Measurements from ENCODE around the gene NRXN3.

NRXN3 gene

DNA sequence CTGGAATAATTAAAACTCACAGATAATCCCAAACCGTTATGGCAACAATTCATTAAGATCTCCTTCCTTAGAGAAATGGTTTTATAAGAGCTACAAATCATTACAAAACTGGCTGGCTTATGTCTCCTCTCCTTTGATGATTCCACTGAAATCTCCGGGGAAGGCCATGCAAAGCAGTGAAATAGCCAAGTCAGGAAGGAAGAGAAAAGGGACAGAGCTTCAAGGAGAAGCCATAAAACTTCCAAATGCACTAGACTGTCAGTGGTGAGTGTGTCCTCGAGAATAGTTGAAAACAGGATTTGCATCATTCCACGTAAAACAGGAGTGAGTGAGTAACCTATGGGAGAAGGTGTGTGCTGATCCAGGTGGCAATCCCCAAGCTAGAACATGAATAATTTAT lies 1711.1 kb downstream of the NRXN3 start:
- Histone ChIP-seq H3K4me1 (ENCODE audit: insufficient read depth, poor library complexity, severe bottlenecking) (no peaks in the 10 kb centered on the region), H3K9me3 (ENCODE audit: severe bottlenecking) (no peaks in the 10 kb centered on the region), H3K4me3 (ENCODE audit: severe bottlenecking) (no peak overlapping the region), H3K36me3 (ENCODE audit: low read depth) (no peaks in the 10 kb centered on the region), H3K27ac (ENCODE audit: poor library complexity, severe bottlenecking) (no peak overlapping the region), H3K27me3 (ENCODE audit: insufficient read depth, poor library complexity, severe bottlenecking) (no peaks in the 10 kb centered on the region)
- TF ChIP-seq, protein P1, sequence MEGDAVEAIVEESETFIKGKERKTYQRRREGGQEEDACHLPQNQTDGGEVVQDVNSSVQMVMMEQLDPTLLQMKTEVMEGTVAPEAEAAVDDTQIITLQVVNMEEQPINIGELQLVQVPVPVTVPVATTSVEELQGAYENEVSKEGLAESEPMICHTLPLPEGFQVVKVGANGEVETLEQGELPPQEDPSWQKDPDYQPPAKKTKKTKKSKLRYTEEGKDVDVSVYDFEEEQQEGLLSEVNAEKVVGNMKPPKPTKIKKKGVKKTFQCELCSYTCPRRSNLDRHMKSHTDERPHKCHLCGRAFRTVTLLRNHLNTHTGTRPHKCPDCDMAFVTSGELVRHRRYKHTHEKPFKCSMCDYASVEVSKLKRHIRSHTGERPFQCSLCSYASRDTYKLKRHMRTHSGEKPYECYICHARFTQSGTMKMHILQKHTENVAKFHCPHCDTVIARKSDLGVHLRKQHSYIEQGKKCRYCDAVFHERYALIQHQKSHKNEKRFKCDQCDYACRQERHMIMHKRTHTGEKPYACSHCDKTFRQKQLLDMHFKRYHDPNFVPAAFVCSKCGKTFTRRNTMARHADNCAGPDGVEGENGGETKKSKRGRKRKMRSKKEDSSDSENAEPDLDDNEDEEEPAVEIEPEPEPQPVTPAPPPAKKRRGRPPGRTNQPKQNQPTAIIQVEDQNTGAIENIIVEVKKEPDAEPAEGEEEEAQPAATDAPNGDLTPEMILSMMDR (IDR thresholded peaks at IDR 0.05; ENCODE audit: poor library complexity, severe bottlenecking), result no peak
- ATAC-seq (ENCODE audit: low read depth) (no peak), DNase-seq (ENCODE audit: low spot score) (no peak)

DNA sequence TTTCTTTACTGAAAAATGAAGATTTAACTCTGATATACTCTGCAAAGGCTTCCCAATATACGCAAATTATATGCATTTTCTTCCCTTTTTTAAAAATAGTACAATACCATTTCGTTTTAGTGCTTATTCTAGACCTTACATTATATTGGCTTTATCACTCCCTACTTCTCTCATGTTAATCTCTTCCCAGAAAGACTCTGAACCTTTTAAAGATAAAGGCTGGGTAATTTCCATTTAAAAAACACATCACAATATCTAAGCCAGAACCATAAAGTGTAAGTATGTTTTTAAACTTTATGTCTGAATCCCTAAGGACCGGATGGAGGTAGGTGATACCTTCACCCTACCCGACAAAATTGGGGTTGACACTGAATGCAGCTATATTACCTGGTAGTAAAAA lies 1720.4 kb downstream of the NRXN3 start:
- DNase-seq (ENCODE audit: low spot score) (no peak), ATAC-seq (ENCODE audit: low read depth) (no peak)
- Histone ChIP-seq H3K9me3 (ENCODE audit: severe bottlenecking) (no peaks in the 10 kb centered on the region), H3K27ac (ENCODE audit: poor library complexity, severe bottlenecking) (no peak overlapping the region), H3K4me3 (ENCODE audit: severe bottlenecking) (no peak overlapping the region), H3K27me3 (ENCODE audit: insufficient read depth, poor library complexity, severe bottlenecking) (peaks cover 13% of the 10 kb centered on the region), H3K36me3 (ENCODE audit: low read depth) (no peaks in the 10 kb centered on the region), H3K4me1 (ENCODE audit: insufficient read depth, poor library complexity, severe bottlenecking) (no peaks in the 10 kb centered on the region)
- TF ChIP-seq, protein P1 (IDR thresholded peaks at IDR 0.05; ENCODE audit: poor library complexity, severe bottlenecking), result no peak

DNA sequence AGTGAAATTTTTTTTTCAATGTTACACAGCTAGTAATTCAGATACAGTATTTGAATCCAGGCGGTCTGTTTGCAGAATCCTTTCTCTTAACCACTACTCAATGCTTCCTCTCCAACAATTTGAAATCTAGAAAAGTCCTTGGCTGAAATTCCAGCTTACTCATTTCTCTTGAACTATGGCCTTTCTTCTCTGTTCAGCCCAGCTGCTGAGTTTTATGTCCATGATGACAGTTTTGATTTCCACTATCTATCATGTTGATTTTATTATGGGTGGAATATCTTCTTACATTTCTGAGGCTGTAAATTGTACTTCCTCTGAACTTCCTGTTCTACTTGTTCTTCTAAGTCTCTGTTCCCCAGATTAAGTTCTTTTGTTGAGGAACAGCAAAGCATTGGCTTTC lies 1725.8 kb downstream of the NRXN3 start:
- Histone ChIP-seq H3K27ac (ENCODE audit: poor library complexity, severe bottlenecking) (no peak overlapping the region), H3K9me3 (ENCODE audit: severe bottlenecking) (no peaks in the 10 kb centered on the region), H3K27me3 (ENCODE audit: insufficient read depth, poor library complexity, severe bottlenecking) (no peaks in the 10 kb centered on the region), H3K36me3 (ENCODE audit: low read depth) (no peaks in the 10 kb centered on the region), H3K4me1 (ENCODE audit: insufficient read depth, poor library complexity, severe bottlenecking) (no peaks in the 10 kb centered on the region), H3K4me3 (ENCODE audit: severe bottlenecking) (no peak overlapping the region)
- no peak for ATAC-seq (ENCODE audit: low read depth)
- TF ChIP-seq, protein P1 (IDR thresholded peaks at IDR 0.05; ENCODE audit: poor library complexity, severe bottlenecking), result no peak
- no peak for DNase-seq (ENCODE audit: low spot score)

DNA sequence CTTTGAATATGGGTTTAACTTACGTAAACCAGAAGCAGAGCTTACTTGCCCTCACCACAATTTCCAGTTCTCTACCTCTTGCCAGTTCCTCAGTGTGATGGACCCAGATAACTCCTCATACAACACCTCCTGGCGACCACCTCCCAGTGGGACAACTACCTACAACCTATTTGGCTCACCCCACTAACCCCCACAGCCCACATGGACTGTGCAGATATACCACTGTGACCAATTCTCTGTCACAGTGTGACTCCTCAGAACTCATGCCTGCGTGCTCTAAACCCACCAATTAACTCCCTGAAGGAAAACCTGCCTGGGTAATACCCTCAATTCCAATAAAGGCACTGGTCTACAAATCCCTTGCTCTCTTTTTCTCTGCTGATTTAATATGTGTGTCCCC lies 1729.4 kb downstream of the NRXN3 start:
- TF ChIP-seq, protein P1 (IDR thresholded peaks at IDR 0.05; ENCODE audit: poor library complexity, severe bottlenecking), result no peak
- DNase-seq (ENCODE audit: low spot score) (no peak), ATAC-seq (ENCODE audit: low read depth) (0 out of 3 replicates have a peak, but pooled peaks have one; percentile 12)
- Histone ChIP-seq H3K4me3 (ENCODE audit: severe bottlenecking) (no peak overlapping the region), H3K4me1 (ENCODE audit: insufficient read depth, poor library complexity, severe bottlenecking) (no peaks in the 10 kb centered on the region), H3K27me3 (ENCODE audit: insufficient read depth, poor library complexity, severe bottlenecking) (peaks cover 12% of the 10 kb centered on the region), H3K9me3 (ENCODE audit: severe bottlenecking) (no peaks in the 10 kb centered on the region), H3K36me3 (ENCODE audit: low read depth) (no peaks in the 10 kb centered on the region), H3K27ac (ENCODE audit: poor library complexity, severe bottlenecking) (no peak overlapping the region)

DNA sequence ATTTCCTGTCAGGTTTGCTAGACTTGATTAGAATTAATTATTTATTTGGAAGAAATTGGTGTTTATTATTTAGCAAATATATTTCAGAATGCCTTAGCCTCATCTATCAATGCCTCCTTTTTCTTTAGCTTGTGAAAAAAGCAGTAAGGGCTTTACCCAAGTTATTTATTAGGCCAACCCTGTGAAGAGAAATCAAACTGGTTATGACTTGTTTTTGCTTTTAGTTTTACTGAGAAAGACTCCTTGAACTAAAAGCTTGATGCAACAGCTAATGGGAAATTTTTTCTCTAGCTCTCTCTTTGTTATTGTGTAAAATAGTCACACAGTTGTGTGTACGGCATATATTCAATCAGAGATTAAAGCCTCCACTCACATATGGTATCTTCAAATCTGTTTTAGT lies 1734.3 kb downstream of the NRXN3 start:
- ATAC-seq (ENCODE audit: low read depth), result no peak

More for the DNA sequence above, 1734.3 kb downstream of the NRXN3 start:
- H3K4me3 ChIP-seq (ENCODE audit: severe bottlenecking), result no peak overlapping the region
- no peaks in the 10 kb centered on the region for H3K4me1 ChIP-seq (ENCODE audit: insufficient read depth, poor library complexity, severe bottlenecking)
- H3K27me3 ChIP-seq (ENCODE audit: insufficient read depth, poor library complexity, severe bottlenecking), result peaks cover 12% of the 10 kb centered on the region
- TF ChIP-seq, protein P1 (IDR thresholded peaks at IDR 0.05; ENCODE audit: poor library complexity, severe bottlenecking), result no peak
- H3K27ac ChIP-seq (ENCODE audit: poor library complexity, severe bottlenecking), result no peak overlapping the region
- no peaks in the 10 kb centered on the region for H3K36me3 ChIP-seq (ENCODE audit: low read depth)
- no peak for DNase-seq (ENCODE audit: low spot score)
- no peaks in the 10 kb centered on the region for H3K9me3 ChIP-seq (ENCODE audit: severe bottlenecking)

Measured in RWPE2 (cell line).